NCI-H2081 treated with DMSO at 0.1 percent for 48 hours (cell line): ENCODE data around the gene TCAIM.

Experiments
- DNase-seq: peaks from one replicate; lab custom pipeline; 2025; lab: John Stamatoyannopoulos, UW

The TCAIM gene

DNA sequence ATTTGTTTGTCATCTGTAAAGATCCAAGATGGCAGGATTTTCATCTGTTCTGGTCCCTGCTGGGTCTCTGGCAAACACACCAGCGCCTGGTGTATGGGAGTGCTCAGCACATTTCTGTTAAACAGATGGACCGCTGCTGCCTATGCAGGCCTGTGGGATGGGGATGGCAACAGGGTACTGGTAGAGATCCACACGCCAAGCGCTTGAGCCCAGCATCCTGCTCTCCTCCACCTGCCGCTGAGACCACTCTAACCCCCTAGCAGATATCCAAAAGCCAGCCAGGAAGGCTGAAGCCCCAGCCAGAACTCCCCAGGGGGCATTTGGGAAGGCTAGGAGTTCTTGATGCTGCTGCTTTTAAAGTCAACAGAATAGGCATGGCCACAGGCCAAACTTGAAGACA, 107.2 kb downstream of the TCAIM start:
- no peak for DNase-seq

DNA sequence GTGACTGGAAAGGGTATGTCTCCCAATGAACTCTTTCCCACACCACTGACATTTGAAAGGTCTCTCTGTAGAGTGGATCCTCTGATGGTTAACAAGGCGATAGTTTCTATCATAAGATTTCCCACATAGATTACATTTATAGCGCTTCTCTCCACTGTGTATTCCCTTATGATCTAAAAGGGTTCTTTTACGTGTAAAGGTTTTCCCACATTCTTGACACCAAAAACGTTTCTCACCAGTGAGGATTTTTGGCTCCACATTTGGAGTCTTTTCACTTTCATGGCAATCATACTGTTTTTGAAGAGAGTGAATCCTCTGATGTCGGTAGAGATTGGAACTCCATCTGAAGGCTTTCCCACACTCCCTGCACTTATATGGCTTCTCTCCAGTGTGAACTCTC, 108.4 kb downstream of the TCAIM start:
- no peak for DNase-seq

DNA sequence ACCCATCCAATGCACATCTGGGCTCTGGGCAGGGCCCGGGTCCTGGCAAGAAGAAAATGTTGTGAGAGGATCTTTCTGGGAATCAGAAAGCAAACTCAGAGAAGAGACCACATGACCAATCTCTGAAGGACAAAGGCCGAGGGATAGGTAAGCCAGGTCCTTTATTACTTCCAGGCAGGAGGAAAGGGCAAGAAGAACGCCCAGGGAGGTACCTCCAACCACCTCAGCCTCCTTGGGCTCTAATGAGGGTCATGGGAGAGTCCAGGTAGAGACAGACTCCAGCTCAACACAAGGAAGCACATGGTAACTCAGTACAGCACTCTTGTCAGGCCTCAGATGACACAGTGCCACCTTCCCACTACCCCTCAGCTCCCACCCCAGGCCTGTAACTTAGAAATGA, 112.9 kb downstream of the TCAIM start:
- DNase-seq: no peak

DNA sequence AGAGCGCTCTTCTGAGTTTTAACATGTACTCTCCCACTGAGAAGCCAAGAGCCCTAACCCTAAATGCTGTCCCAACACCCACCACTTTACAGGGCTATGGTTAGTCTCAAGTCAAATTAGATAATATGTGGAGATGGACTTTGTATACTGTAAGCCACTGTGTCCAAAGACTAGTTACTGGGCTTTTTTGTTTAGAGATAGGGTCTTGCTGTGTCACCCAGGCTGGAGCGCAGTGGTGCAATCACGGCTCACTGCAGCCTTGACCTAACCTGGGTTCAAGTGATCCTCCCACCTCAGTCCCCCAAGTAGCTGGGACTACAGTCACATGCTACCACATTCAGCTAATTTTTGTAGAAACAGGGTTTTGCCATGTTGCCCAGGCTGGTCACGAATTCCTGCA, 115.7 kb downstream of the TCAIM start:
- DNase-seq: no peak

DNA sequence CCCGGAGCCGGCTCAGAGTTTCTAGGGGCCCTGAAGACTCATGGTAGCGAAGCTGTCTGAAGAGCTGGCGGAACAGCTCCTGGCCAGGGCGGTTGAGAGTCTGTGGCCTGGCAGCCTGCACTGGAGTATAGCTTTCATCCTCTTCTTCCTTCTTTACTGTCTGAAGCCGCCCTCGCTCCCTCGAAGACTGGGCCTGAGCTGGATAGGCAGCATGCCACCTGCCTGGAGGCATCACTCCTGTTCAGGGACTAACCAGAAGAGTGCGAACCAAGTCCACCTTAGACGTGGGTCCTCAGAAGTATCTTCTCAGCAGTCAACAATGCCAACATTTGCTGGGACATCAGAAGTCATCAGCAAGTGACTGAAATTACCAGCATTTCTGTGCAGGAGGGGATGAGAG, 116.8 kb downstream of the TCAIM start:
- DNase-seq: no peak
